GM12873 (cell line): ENCODE measurements around the gene AZI2.

Source experiments
- CTCF ChIP-seq: IDR thresholded peaks from 2 replicates; pipeline ENCODE4 v1.5.1; 2012; ENCODE audit warnings: low read depth, mild to moderate bottlenecking, moderate library complexity, low read length, control low read depth; ENCODE audit not compliant: insufficient read depth; ENCODE audit errors: missing control alignments

AZI2 gene

GRCh38 chr3:28348629-28349468, at the start of gene AZI2, which contains the start of gene ZCWPW2:
Gene AZI2 (minus strand): TSS chr3:28348824. CDS start chr3:28340617, 8,207 bp downstream.
Gene ZCWPW2 (plus strand): TSS chr3:28348721. CDS start chr3:28413069, 64,348 bp downstream.
- peak; percentile 29 for TF ChIP-seq CTCF

GRCh38 chr3:28388978-28389377, 40.4 kb upstream of the AZI2 start:
- no peak for TF ChIP-seq CTCF

- TF ChIP-seq CTCF: no peak
Measured at GRCh38 chr3:28386049-28386448, 37.4 kb upstream of the AZI2 start.

- TF ChIP-seq CTCF: no peak
Measured at GRCh38 chr3:28376424-28376823, 27.8 kb upstream of the AZI2 start.

- peak; percentile 11 for TF ChIP-seq CTCF
Measured at GRCh38 chr3:28349469-28350000, 911 bp upstream of the AZI2 start.

GRCh38 chr3:28348265-28348628, 377 bp downstream of the AZI2 start:
- no peak for TF ChIP-seq CTCF

GRCh38 chr3:28347374-28348264, 1.0 kb downstream of the AZI2 start:
- TF ChIP-seq CTCF: no peak
